SH-SY5Y (cell line): ENCODE measurements around the gene RAD51B.

Experiments used
- GATA2 ChIP-seq: IDR thresholded peaks from 2 replicates; pipeline ENCODE4 v1.6.1; 2011; ENCODE audit warnings: mild to moderate bottlenecking, low read depth, low read length
- GATA3 ChIP-seq: IDR thresholded peaks from 2 replicates; pipeline ENCODE4 v1.6.1; 2011; ENCODE audit warnings: low read depth, mild to moderate bottlenecking, low read length, moderate library complexity

DNA sequence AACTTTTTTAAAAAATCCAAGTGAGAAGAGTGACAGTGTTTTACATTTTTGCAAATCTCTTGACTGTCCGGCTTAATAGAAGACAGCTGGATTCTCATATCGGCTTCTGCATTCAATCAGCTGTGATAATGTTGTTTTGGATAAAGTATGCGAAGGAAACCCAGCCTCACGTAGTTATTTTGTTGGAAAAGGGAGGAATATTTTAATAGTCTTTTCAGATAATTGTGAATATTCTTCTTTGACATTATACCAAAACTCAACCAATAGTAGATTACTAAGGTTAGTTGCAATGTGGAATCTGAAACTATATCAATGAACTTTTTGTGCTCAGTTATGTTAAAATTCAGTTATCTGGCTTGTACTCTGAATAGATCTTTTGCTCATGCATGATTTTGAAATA lies 696.8 kb downstream of the RAD51B start:
- TF ChIP-seq GATA2, result no peak
- no peak; the same call in 1 of the 2 replicates for TF ChIP-seq GATA3
